PC-9 (cell line): ENCODE results near the gene L3MBTL1. TPM values are rescaled to one million over a fixed set of nuclear protein-coding genes. Genes with fewer than 3 reads are reported as not detected.

Source experiments
- BruUV-seq: library from RNA; stranded (reverse); fragments of 400-500 nt; replicated peaks from 2 replicates; lab custom pipeline; 2021; lab: Mats Ljungman, UMichigan
- CTCF ChIA-PET: fragments of 300-600 bp; sonication (Branson Sonifier 250); formaldehyde crosslinking; loops from one replicate; lab custom pipeline; 2022; ENCODE audit warnings: antibody characterized with exemption; lab: Charles Lee
- POLR2A ChIA-PET: fragments of 300-600 bp; sonication (Branson Sonifier 250); formaldehyde crosslinking; loops from one replicate; lab custom pipeline; 2022; ENCODE audit warnings: antibody characterized with exemption; ENCODE audit not compliant: unreplicated experiment; lab: Charles Lee
- DNase-seq, 2 experiments: peaks; one replicate each; pipeline versions ENCODE4 v3.0.0 to v3.0.0-alpha.2; 2015 to 2022; ENCODE audit warnings: mixed read lengths in 1 of 2
- H2AFZ ChIP-seq: fragments of 200-600 bp; sonication (generic); 2 replicates; pipeline ENCODE4 v1.8.1; 2017; ENCODE audit warnings: antibody characterized with exemption
- H3F3A ChIP-seq: fragments of 200-600 bp; sonication (generic); 2 replicates; pipeline ENCODE4 v1.8.1; 2017; ENCODE audit warnings: antibody characterized with exemption, mild to moderate bottlenecking, low read depth; ENCODE audit not compliant: insufficient read depth
- H3K27ac ChIP-seq: fragments of 200-600 bp; sonication (generic); 2 replicates; pipeline ENCODE4 v1.6.1; 2016; ENCODE audit warnings: mixed run types
- H3K27me3 ChIP-seq: fragments of 200-600 bp; sonication (generic); 2 replicates; pipeline ENCODE4 v1.6.1; 2016; ENCODE audit warnings: low read depth, mixed run types; ENCODE audit not compliant: insufficient read depth
- H3K36me3 ChIP-seq: fragments of 200-600 bp; sonication (generic); 2 replicates; pipeline ENCODE4 v1.6.1; 2016; ENCODE audit warnings: low read depth, mixed run types
- H3K4me1 ChIP-seq: fragments of 200-600 bp; sonication (generic); replicated peaks from 2 replicates; pipeline ENCODE4 v1.6.1; 2016; ENCODE audit warnings: mixed run types; ENCODE audit not compliant: insufficient read depth
- H3K4me2 ChIP-seq: fragments of 200-600 bp; sonication (generic); 2 replicates; pipeline ENCODE4 v1.6.1; 2017; ENCODE audit warnings: mixed run types
- H3K4me3 ChIP-seq: fragments of 200-600 bp; sonication (generic); 2 replicates; pipeline ENCODE4 v1.6.1; 2016; ENCODE audit warnings: mixed run types
- H3K79me2 ChIP-seq: fragments of 200-600 bp; sonication (generic); 2 replicates; pipeline ENCODE4 v1.6.1; 2017; ENCODE audit warnings: low read depth, mixed run types
- H3K9me2 ChIP-seq: fragments of 200-600 bp; sonication (generic); 2 replicates; pipeline ENCODE4 v1.8.1; 2017; ENCODE audit warnings: mild to moderate bottlenecking; ENCODE audit not compliant: insufficient read depth
- H3K9me3 ChIP-seq: fragments of 200-600 bp; sonication (generic); 2 replicates; pipeline ENCODE4 v1.8.1; 2016; ENCODE audit warnings: low read depth; ENCODE audit not compliant: insufficient read depth
- H4K20me1 ChIP-seq: fragments of 200-600 bp; sonication (generic); 2 replicates; pipeline ENCODE4 v1.8.1; 2017; ENCODE audit not compliant: insufficient read depth
- CTCF ChIP-seq: fragments of 200-600 bp; sonication (generic); conservative IDR thresholded peaks from 2 replicates; pipeline ENCODE4 v1.6.1; 2017; ENCODE audit warnings: mixed run types, antibody characterized with exemption, mild to moderate bottlenecking, moderate library complexity
- EZH2 ChIP-seq: fragments of 200-600 bp; sonication (generic); IDR thresholded peaks from 2 replicates; pipeline ENCODE4 v1.8.0; 2017; ENCODE audit warnings: antibody characterized with exemption, low read depth
- intact Hi-C: fragments of 100-400 bp; cut with micrococcal nuclease; formaldehyde crosslinking; loops from one replicate; pipeline ENCODE4 v1.10.0; 2022; ENCODE audit not compliant: unreplicated experiment
- total RNA-seq: library from RNA; stranded (reverse); gene quantifications from 2 replicates; pipeline ENCODE4 v1.2.3, GENCODE V29; 2021

The L3MBTL1 gene
- total RNA-seq, 1 experiment from 2014 or later = 34.9 TPM

GRCh38 chr20:43477619-43478018 lies 29.9 kb upstream of the L3MBTL1 start:
- ChIA-PET CTCF (no interaction called here), POLR2A (no interaction called here)
- BruUV-seq = no TSS peak

GRCh38 chr20:43490038-43490437 lies 17.5 kb upstream of the L3MBTL1 start:
- no peaks in the 10 kb centered on the region for H3K79me2 ChIP-seq

More at GRCh38 chr20:43477619-43478018, 29.9 kb upstream of the L3MBTL1 start:
- intact Hi-C loops = no loop called here
- DNase-seq = no peak
- Histone ChIP-seq H3K4me1 (no peaks in the 10 kb centered on the region), H3K9me3 (0 out of 2 replicates have a peak, but pooled peaks cover 6% of the 10 kb centered on the region), H3K27ac (no peak overlapping the region), H3K36me3 (no peaks in the 10 kb centered on the region), H4K20me1 (no peaks in the 10 kb centered on the region), H2AFZ (no peak overlapping the region), H3K4me2 (no peak overlapping the region), H3K9me2 (no peaks in the 10 kb centered on the region), H3K4me3 (no peak overlapping the region), H3K79me2 (no peaks in the 10 kb centered on the region), H3F3A (no peaks in the 10 kb centered on the region), H3K27me3 (no peaks in the 10 kb centered on the region)
- no peak for TF ChIP-seq EZH2
- TF ChIP-seq CTCF = no peak

GRCh38 chr20:43492101-43492500 lies 15.4 kb upstream of the L3MBTL1 start:
- DNase-seq = peak in 1 of 2 experiments; percentile 62
- Histone ChIP-seq H3K4me1 (peaks cover 6% of the 10 kb centered on the region; the same call in 1 of the 2 replicates), H3K4me3 (no peak overlapping the region), H3K4me2 (no peak overlapping the region), H3K27me3 (no peaks in the 10 kb centered on the region), H3K36me3 (no peaks in the 10 kb centered on the region), H3K9me3 (0 out of 2 replicates have a peak, but pooled peaks cover under 1% of the 10 kb centered on the region), H3K9me2 (no peaks in the 10 kb centered on the region), H4K20me1 (no peaks in the 10 kb centered on the region), H3K27ac (no peak overlapping the region), H3F3A (peaks cover 3% of the 10 kb centered on the region; the same call in 1 of the 2 replicates), H2AFZ (no peak overlapping the region), H3K79me2 (no peaks in the 10 kb centered on the region)
- CTCF ChIA-PET = no interaction called here
- intact Hi-C loops = no loop called here
- no TSS peak for BruUV-seq
- no peak for TF ChIP-seq CTCF
- no peak for TF ChIP-seq EZH2
- POLR2A ChIA-PET = interaction anchor here (0.7 kb wide), 1 partner anchor 1711 kb away, joined by 3 read pairs; no protein-coding TSS in a partner anchor

More at GRCh38 chr20:43490038-43490437, 17.5 kb upstream of the L3MBTL1 start:
- H3F3A ChIP-seq = peaks cover 3% of the 10 kb centered on the region; the same call in 1 of the 2 replicates
- TF ChIP-seq EZH2 (no peak), CTCF (no peak)
- H3K4me2 ChIP-seq = no peak overlapping the region
- peaks cover 8% of the 10 kb centered on the region; the same call in 1 of the 2 replicates for H3K9me3 ChIP-seq
- POLR2A ChIA-PET = interaction anchor here (0.7 kb wide), 2 partner anchors 228 to 664 kb away, joined by 6 to 40 read pairs; no protein-coding TSS in a partner anchor
- no TSS peak for BruUV-seq
- no peaks in the 10 kb centered on the region for H3K36me3 ChIP-seq
- CTCF ChIA-PET = no interaction called here
- intact Hi-C loops = no loop called here
- H3K27ac ChIP-seq = no peak overlapping the region
- H3K27me3 ChIP-seq = no peaks in the 10 kb centered on the region
- H2AFZ ChIP-seq = no peak overlapping the region
- H4K20me1 ChIP-seq = no peaks in the 10 kb centered on the region
- no peak overlapping the region for H3K4me3 ChIP-seq
- no peaks in the 10 kb centered on the region for H3K9me2 ChIP-seq
- H3K4me1 ChIP-seq = peaks cover 6% of the 10 kb centered on the region; the same call in 1 of the 2 replicates
- no peak for DNase-seq
